HCT116 (cell line): ENCODE data around the gene TPK1. TPM values are rescaled to one million over a fixed set of nuclear protein-coding genes. Genes with fewer than 3 reads are reported as not detected.

Experiments
- ATAC-seq: fragments of 200-7000 bp; cut with Tn5 transposase; 2 replicates; pipeline ENCODE4 v1.9.1; 2020; ENCODE audit warnings: mild to moderate bottlenecking, moderate library complexity
- BruUV-seq: library from RNA; stranded (reverse); fragments of 400-500 nt; replicated peaks from 2 replicates; lab custom pipeline; 2021; lab: Mats Ljungman, UMichigan
- CTCF ChIA-PET: fragments of 300-600 bp; sonication (Branson Sonifier 250); formaldehyde crosslinking; loops from one replicate; lab custom pipeline; 2021; ENCODE audit warnings: antibody characterized with exemption; lab: Charles Lee
- POLR2A ChIA-PET: fragments of 300-600, 350-600 bp; sonication (Branson Sonifier 250); formaldehyde crosslinking; loops from one replicate; lab custom pipeline; 2021; ENCODE audit warnings: antibody characterized with exemption; lab: Charles Lee
- RAD21 ChIA-PET, 2 experiments: fragments of 300-600 bp; sonication (Branson Sonifier 250); formaldehyde crosslinking; loops; one replicate each; lab custom pipeline; 2023; ENCODE audit warnings: low total read pairs in 2 of 2; ENCODE audit not compliant: uncharacterized antibody in 2 of 2, unreplicated experiment in 2 of 2, low non-redundant PET in 1 of 2; lab: Charles Lee
- DNase-seq: peaks from one replicate; pipeline ENCODE4 v3.0.0-alpha.2; 2010; ENCODE audit warnings: low read depth, low spot score
- H2AFZ ChIP-seq: fragments of 200-600 bp; shearing (Covaris generic), sonication (generic); 2 replicates; pipeline ENCODE4 v1.6.1; 2017; ENCODE audit warnings: low read depth, mixed run types, mixed read lengths, antibody characterized with exemption, low read length; ENCODE audit not compliant: poor library complexity, severe bottlenecking
- H3K27ac ChIP-seq: 2 replicates; pipeline ENCODE4 v1.5.1; 2012; ENCODE audit warnings: low read depth, low read length
- H3K27me3 ChIP-seq: fragments of 200-600 bp; sonication (generic); 2 replicates; pipeline ENCODE4 v1.6.1; 2016; ENCODE audit warnings: mixed run types, low read length, mixed read lengths; ENCODE audit not compliant: insufficient read depth
- H3K36me3 ChIP-seq, 2 experiments: fragments of 200-500 bp in 1 of 2; fragments of 200-600 bp in 1 of 2; sonication (Bioruptor generic) in 1 of 2; sonication (generic) in 1 of 2; 2 replicates each; pipeline versions ENCODE4 v1.5.1 to v1.6.1; 2014 to 2016; ENCODE audit warnings: low read length in 2 of 2, inconsistent platforms in 1 of 2, mixed read lengths in 1 of 2, mixed run types in 1 of 2; ENCODE audit not compliant: insufficient read depth in 2 of 2, control insufficient read depth in 1 of 2
- H3K4me1 ChIP-seq, 2 experiments: fragments of 200-600 bp in 1 of 2; sonication (generic) in 1 of 2; 2 replicates each; pipeline versions ENCODE4 v1.5.1 to v1.6.1; 2012 to 2017; ENCODE audit warnings: low read length in 2 of 2, inconsistent platforms in 1 of 2, mild to moderate bottlenecking in 1 of 2, mixed read lengths in 1 of 2, mixed run types in 1 of 2, moderate library complexity in 1 of 2; ENCODE audit not compliant: insufficient read depth in 2 of 2, control insufficient read depth in 1 of 2
- H3K4me2 ChIP-seq: fragments of 200-600 bp; sonication (generic); 2 replicates; pipeline ENCODE4 v1.6.1; 2017; ENCODE audit warnings: mixed run types, low read length, mixed read lengths
- H3K4me3 ChIP-seq, 2 experiments: fragments of 200-600 bp in 1 of 2; sonication (generic) in 1 of 2; replicated peaks in 1 of 2; 2 replicates each; pipeline ENCODE4 v1.5.1; 2011 to 2016; ENCODE audit warnings: low read length in 2 of 2, control low read depth in 1 of 2, low read depth in 1 of 2, mild to moderate bottlenecking in 1 of 2, mixed read lengths in 1 of 2, mixed run types in 1 of 2
- H3K79me2 ChIP-seq: fragments of 200-600 bp; sonication (generic); 2 replicates; pipeline ENCODE4 v1.6.1; 2017; ENCODE audit warnings: mild to moderate bottlenecking, mixed run types, low read length, moderate library complexity, mixed read lengths; ENCODE audit not compliant: insufficient read depth
- H3K9ac ChIP-seq: fragments of 200-600 bp; sonication (generic); 2 replicates; pipeline ENCODE4 v1.6.1; 2016; ENCODE audit warnings: low read length, mixed read lengths
- H3K9me2 ChIP-seq: fragments of 200-600 bp; sonication (generic), shearing (Covaris generic); 2 replicates; pipeline ENCODE4 v1.6.1; 2017; ENCODE audit warnings: mixed run types, mild to moderate bottlenecking, moderate library complexity; ENCODE audit not compliant: insufficient read depth
- H3K9me3 ChIP-seq, 2 experiments: fragments of 200-500 bp in 1 of 2; fragments of 200-600 bp in 1 of 2; sonication (Bioruptor generic) in 1 of 2; sonication (generic) in 1 of 2; 2 replicates each; pipeline ENCODE4 v1.6.1; 2014 to 2017; ENCODE audit warnings: low read length in 2 of 2, mixed read lengths in 2 of 2, inconsistent platforms in 1 of 2, low read depth in 1 of 2, mild to moderate bottlenecking in 1 of 2, mixed run types in 1 of 2, moderate library complexity in 1 of 2; ENCODE audit not compliant: control insufficient read depth in 1 of 2, insufficient read depth in 1 of 2
- H4K20me1 ChIP-seq: fragments of 200-600 bp; sonication (generic), shearing (Covaris generic); 2 replicates; pipeline ENCODE4 v1.6.1; 2017; ENCODE audit warnings: mixed run types, mild to moderate bottlenecking, moderate library complexity; ENCODE audit not compliant: insufficient read depth
- ATF3 ChIP-seq: IDR thresholded peaks from 2 replicates; pipeline ENCODE4 v1.6.1; 2012
- CBX3 ChIP-seq: IDR thresholded peaks from 2 replicates; pipeline ENCODE4 v1.6.1; 2012; ENCODE audit warnings: low read depth
- CEBPB ChIP-seq: IDR thresholded peaks from 2 replicates; pipeline ENCODE4 v1.6.1; 2012; ENCODE audit warnings: low read depth
- CTCF ChIP-seq, 3 experiments: fragments of 200-600 bp in 1 of 3; sonication (generic) in 1 of 3; IDR thresholded peaks in 2 of 3; conservative IDR thresholded peaks in 1 of 3; 2 replicates each; pipeline ENCODE4 v1.5.1; 2012 to 2017; ENCODE audit warnings: low read depth in 2 of 3, low read length in 2 of 3, antibody characterized with exemption in 1 of 3, borderline replicate concordance in 1 of 3, control low read depth in 1 of 3, mild to moderate bottlenecking in 1 of 3, mixed read lengths in 1 of 3, mixed run types in 1 of 3, moderate library complexity in 1 of 3; ENCODE audit not compliant: insufficient read depth in 1 of 3
- ELF1 ChIP-seq: IDR thresholded peaks from 2 replicates; pipeline ENCODE4 v1.6.1; 2012; ENCODE audit warnings: low read depth, borderline replicate concordance
- EZH2phosphoT487 ChIP-seq: fragments of 200-600 bp; IDR thresholded peaks from 2 replicates; pipeline ENCODE4 v1.6.1; 2018; ENCODE audit warnings: antibody characterized with exemption, borderline replicate concordance
- MAX ChIP-seq: IDR thresholded peaks from 2 replicates; pipeline ENCODE4 v1.6.1; 2012
- POLR2A ChIP-seq: IDR thresholded peaks from 2 replicates; pipeline ENCODE4 v1.7.0; 2011; ENCODE audit warnings: borderline replicate concordance; ENCODE audit not compliant: insufficient read depth, insufficient read length; ENCODE audit errors: extremely low read depth
- RAD21 ChIP-seq: IDR thresholded peaks from 2 replicates; pipeline ENCODE4 v1.6.1; 2012; ENCODE audit warnings: low read depth, mild to moderate bottlenecking
- REST ChIP-seq: IDR thresholded peaks from 2 replicates; pipeline ENCODE4 v1.6.1; 2012; ENCODE audit warnings: low read depth
- SP1 ChIP-seq: IDR thresholded peaks from 2 replicates; pipeline ENCODE4 v1.6.1; 2012; ENCODE audit warnings: low read depth
- SRF ChIP-seq: IDR thresholded peaks from 2 replicates; pipeline ENCODE4 v1.6.1; 2012; ENCODE audit warnings: low read depth
- TCF7L2 ChIP-seq: IDR thresholded peaks from 2 replicates; pipeline ENCODE4 v1.7.0; 2011; ENCODE audit warnings: borderline replicate concordance, inconsistent platforms; ENCODE audit not compliant: insufficient read depth, insufficient read length; ENCODE audit errors: extremely low read depth
- YY1 ChIP-seq: IDR thresholded peaks from 2 replicates; pipeline ENCODE4 v1.6.1; 2011; ENCODE audit warnings: low read length, low read depth, moderate library complexity, mild to moderate bottlenecking; ENCODE audit not compliant: insufficient replicate concordance; ENCODE audit errors: extremely low read depth
- ZBTB33 ChIP-seq: IDR thresholded peaks from 2 replicates; pipeline ENCODE4 v1.6.1; 2011; ENCODE audit warnings: mild to moderate bottlenecking, low read length, moderate library complexity; ENCODE audit not compliant: insufficient replicate concordance; ENCODE audit errors: extremely low read depth
- ZFX ChIP-seq: fragments of 450-650 bp; IDR thresholded peaks from 2 replicates; pipeline ENCODE4 v1.6.1; 2017
- ZNF274 ChIP-seq: fragments of 200-500 bp; sonication (Bioruptor generic); IDR thresholded peaks from 2 replicates; pipeline ENCODE4 v1.6.1; 2014; ENCODE audit warnings: mild to moderate bottlenecking, low read depth, low read length, inconsistent platforms
- intact Hi-C: fragments of 100-400 bp; cut with micrococcal nuclease; formaldehyde crosslinking; loops from 2 replicates; pipeline ENCODE4 v1.10.0; 2022
- total RNA-seq: library from RNA; stranded (reverse); gene quantifications from one replicate; pipeline ENCODE4 v1.2.1, GENCODE V29; 2021; ENCODE audit not compliant: unreplicated experiment

The TPK1 gene
- total RNA-seq, 1 experiment from 2014 or later = 5.4 TPM

- ChIA-PET RAD21 (no interaction called here), CTCF (no interaction called here), POLR2A (no interaction called here)
- Histone ChIP-seq H3K4me1 (no peaks in the 10 kb centered on the region), H3K9me2 (no peaks in the 10 kb centered on the region), H4K20me1 (no peaks in the 10 kb centered on the region), H3K4me2 (no peak overlapping the region), H3K27ac (no peak overlapping the region), H3K9ac (no peak overlapping the region), H3K27me3 (no peaks in the 10 kb centered on the region), H2AFZ (no peak overlapping the region), H3K79me2 (no peaks in the 10 kb centered on the region), H3K9me3 (no peaks in the 10 kb centered on the region), H3K36me3 (no peaks in the 10 kb centered on the region), H3K4me3 (no peak overlapping the region)
- BruUV-seq = no TSS peak
- intact Hi-C loops = no loop called here
- no peak for ATAC-seq
- DNase-seq = no peak
- TF ChIP-seq ZBTB33 (no peak), POLR2A (no peak), ZFX (no peak), CEBPB (no peak), RAD21 (no peak), ELF1 (no peak), SP1 (no peak), YY1 (no peak), EZH2phosphoT487 (no peak), MAX (no peak), ATF3 (no peak), REST (no peak), TCF7L2 (no peak), CBX3 (no peak), ZNF274 (no peak), CTCF (IDR thresholded peaks at IDR 0.05 in 2 of 3, conservative IDR thresholded peaks at IDR 0.05 in 1 of 3; ENCODE audit: borderline replicate concordance in 1 of 3, insufficient read depth in 1 of 3, low read depth in 2 of 3, low read length in 2 of 3) (no peak), SRF (no peak)
Measured at GRCh38 chr7:144709066-144709465, 126.8 kb downstream of the TPK1 start.
